ENCODE results near the gene LMO4.

DNA sequence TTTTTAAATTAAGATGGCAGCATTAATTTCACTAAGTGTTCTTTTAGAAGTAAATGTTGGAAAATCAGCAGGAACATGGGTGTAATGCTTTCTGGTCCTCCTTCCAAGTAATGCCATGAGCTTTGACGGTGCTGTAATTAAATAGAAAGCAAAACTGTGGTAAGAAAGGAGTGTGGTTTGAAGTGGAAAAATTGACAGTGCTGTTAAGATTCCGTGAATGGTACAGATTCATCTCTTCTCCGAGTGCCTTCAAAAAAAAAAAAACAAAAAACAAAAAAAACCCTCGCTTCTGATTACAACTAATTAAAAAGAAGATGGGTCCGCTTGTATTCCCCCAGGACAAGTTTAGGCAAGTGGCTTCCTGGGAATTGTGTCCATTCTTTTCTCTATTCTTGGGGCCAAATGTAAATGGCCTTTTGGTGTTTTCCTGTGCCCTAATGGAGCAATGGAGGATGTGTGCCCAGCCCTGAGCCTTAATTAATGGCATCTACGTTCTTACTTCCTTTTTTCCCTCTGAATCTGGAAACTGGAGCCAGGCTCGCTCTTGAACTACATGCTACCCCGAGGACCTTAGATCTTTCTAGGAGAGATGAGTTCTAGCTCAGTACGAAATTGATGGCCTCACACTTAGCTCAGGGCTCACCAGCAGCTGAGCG, 5.1 kb downstream of the LMO4 start:
- TF ChIP-seq, protein P1, sequence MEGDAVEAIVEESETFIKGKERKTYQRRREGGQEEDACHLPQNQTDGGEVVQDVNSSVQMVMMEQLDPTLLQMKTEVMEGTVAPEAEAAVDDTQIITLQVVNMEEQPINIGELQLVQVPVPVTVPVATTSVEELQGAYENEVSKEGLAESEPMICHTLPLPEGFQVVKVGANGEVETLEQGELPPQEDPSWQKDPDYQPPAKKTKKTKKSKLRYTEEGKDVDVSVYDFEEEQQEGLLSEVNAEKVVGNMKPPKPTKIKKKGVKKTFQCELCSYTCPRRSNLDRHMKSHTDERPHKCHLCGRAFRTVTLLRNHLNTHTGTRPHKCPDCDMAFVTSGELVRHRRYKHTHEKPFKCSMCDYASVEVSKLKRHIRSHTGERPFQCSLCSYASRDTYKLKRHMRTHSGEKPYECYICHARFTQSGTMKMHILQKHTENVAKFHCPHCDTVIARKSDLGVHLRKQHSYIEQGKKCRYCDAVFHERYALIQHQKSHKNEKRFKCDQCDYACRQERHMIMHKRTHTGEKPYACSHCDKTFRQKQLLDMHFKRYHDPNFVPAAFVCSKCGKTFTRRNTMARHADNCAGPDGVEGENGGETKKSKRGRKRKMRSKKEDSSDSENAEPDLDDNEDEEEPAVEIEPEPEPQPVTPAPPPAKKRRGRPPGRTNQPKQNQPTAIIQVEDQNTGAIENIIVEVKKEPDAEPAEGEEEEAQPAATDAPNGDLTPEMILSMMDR (IDR thresholded peaks at IDR 0.05) = no peak
- no peak for TF ChIP-seq POLR2AphosphoS5 (IDR thresholded peaks at IDR 0.05; ENCODE audit: insufficient read depth in 1 of 2, low read depth in 1 of 2)

Data from vagina (tissue), 2 donors.